HEK293T (cell line): ENCODE measurements around the gene LARP6.

Experiments
- ARNT ChIP-seq: fragments of 450-650 bp; IDR thresholded peaks from 2 replicates; pipeline ENCODE4 v1.6.1; 2017; ENCODE audit warnings: mild to moderate bottlenecking
- L3MBTL2 ChIP-seq: fragments of 450-650 bp; conservative IDR thresholded peaks from 2 replicates; pipeline ENCODE4 v1.6.1; 2016; ENCODE audit warnings: mild to moderate bottlenecking
- SP1 ChIP-seq: fragments of 450-650 bp; IDR thresholded peaks from 2 replicates; pipeline ENCODE4 v1.6.1; 2017
- SUZ12 ChIP-seq: fragments of 450-650 bp; IDR thresholded peaks from 2 replicates; pipeline ENCODE4 v1.6.1; 2016; ENCODE audit warnings: mild to moderate bottlenecking

GRCh38 chr15:70867911-70868467 lies 14.0 kb upstream of the LARP6 start:
- TF ChIP-seq SP1 (no peak), SUZ12 (no peak), ARNT (no peak), L3MBTL2 (no peak)
